ENCODE data around the gene DEDD.

The DEDD gene

GRCh38 chr1:161073474-161074121 is 58.9 kb downstream of the DEDD start:
- Histone ChIP-seq H3K9ac (ENCODE audit: low read depth, low read length) (no peak overlapping the region), H3K36me3 (ENCODE audit: insufficient read depth, low read length) (no peaks in the 10 kb centered on the region), H3K4me1 (ENCODE audit: insufficient read depth, low read length) (no peaks in the 10 kb centered on the region; the same call in 1 of the 2 replicates), H3K9me3 (ENCODE audit: control insufficient read depth, insufficient read depth, low read length) (0 out of 2 replicates have a peak, but pooled peaks cover 2% of the 10 kb centered on the region)

GRCh38 chr1:161072751-161073449 is 59.6 kb downstream of the DEDD start:
- Histone ChIP-seq H3K36me3 (ENCODE audit: insufficient read depth, low read length) (no peaks in the 10 kb centered on the region), H3K9ac (ENCODE audit: low read depth, low read length) (no peak overlapping the region), H3K4me1 (ENCODE audit: insufficient read depth, low read length) (no peaks in the 10 kb centered on the region; the same call in 1 of the 2 replicates), H3K9me3 (ENCODE audit: control insufficient read depth, insufficient read depth, low read length) (0 out of 2 replicates have a peak, but pooled peaks cover 2% of the 10 kb centered on the region)

- Histone ChIP-seq H3K4me1 (ENCODE audit: insufficient read depth, low read length) (no peaks in the 10 kb centered on the region; the same call in 1 of the 2 replicates), H3K9me3 (ENCODE audit: control insufficient read depth, insufficient read depth, low read length) (0 out of 2 replicates have a peak, but pooled peaks cover 2% of the 10 kb centered on the region), H3K9ac (ENCODE audit: low read depth, low read length) (no peak overlapping the region), H3K36me3 (ENCODE audit: insufficient read depth, low read length) (no peaks in the 10 kb centered on the region)
Observed at GRCh38 chr1:161071886-161072371, 60.5 kb downstream of the DEDD start.
